ENCODE measurements around the gene REM2.
A peak's percentile ranks its signal among the peaks of the same experiment; 100 is the strongest.
"Not testable (repeated sequence)": the region's sequence is repeated elsewhere in the genome, so short reads cannot be mapped to it uniquely, and the experiment has no call there.

The REM2 gene

GRCh38 chr14:22896760-22897159 lies 13.7 kb downstream of the REM2 start:
- DNase-seq (ENCODE audit: low read depth), result no peak

GRCh38 chr14:22897357-22897756 lies 14.3 kb downstream of the REM2 start:
- DNase-seq (ENCODE audit: low read depth), result no peak

- no peak for DNase-seq (ENCODE audit: low read depth)
These were observed 15.5 kb downstream of the REM2 start for GRCh38 chr14:22898302-22899090.

GRCh38 chr14:22900081-22900799 lies 17.2 kb downstream of the REM2 start:
- no peak for DNase-seq (ENCODE audit: low read depth)

GRCh38 chr14:22901799-22902198 lies 18.8 kb downstream of the REM2 start:
- no peak for DNase-seq (ENCODE audit: low read depth)

- DNase-seq (ENCODE audit: low read depth), result no peak
These were observed 20.7 kb downstream of the REM2 start for GRCh38 chr14:22903742-22904087.

GRCh38 chr14:22905627-22906026 lies 22.6 kb downstream of the REM2 start:
- DNase-seq (ENCODE audit: low read depth), result no peak

- DNase-seq (ENCODE audit: low read depth), result no peak
These were observed 23.1 kb downstream of the REM2 start for GRCh38 chr14:22906073-22906472.

GRCh38 chr14:22907429-22907828 lies 24.4 kb downstream of the REM2 start:
- no peak for DNase-seq (ENCODE audit: low read depth)

- DNase-seq (ENCODE audit: low read depth), result no peak
These were observed 25.6 kb downstream of the REM2 start for GRCh38 chr14:22908601-22909000.

- no peak for DNase-seq (ENCODE audit: low read depth)
These were observed 27.9 kb downstream of the REM2 start for GRCh38 chr14:22910916-22911315.

- not testable (repeated sequence) for DNase-seq (ENCODE audit: low read depth)
These were observed 31.8 kb downstream of the REM2 start for GRCh38 chr14:22914836-22915235.

- no peak for DNase-seq (ENCODE audit: low read depth)
These were observed 33.0 kb downstream of the REM2 start for GRCh38 chr14:22915886-22916521.

- DNase-seq (ENCODE audit: low read depth), result peak; percentile 97
These were observed 36.0 kb downstream of the REM2 start, which contains the start of gene RBM23 for GRCh38 chr14:22918804-22919600. Gene RBM23, minus strand, starts transcription at chr14:22919149.

- DNase-seq (ENCODE audit: low read depth), result no peak
These were observed 36.5 kb downstream of the REM2 start for GRCh38 chr14:22919601-22919921.

GRCh38 chr14:22920697-22921096 lies 37.7 kb downstream of the REM2 start:
- DNase-seq (ENCODE audit: low read depth), result no peak

GRCh38 chr14:22922294-22922693 lies 39.3 kb downstream of the REM2 start:
- DNase-seq (ENCODE audit: low read depth), result no peak

- no peak for DNase-seq (ENCODE audit: low read depth)
These were observed 40.7 kb downstream of the REM2 start for GRCh38 chr14:22923746-22924145.

- no peak for DNase-seq (ENCODE audit: low read depth)
These were observed 42.5 kb downstream of the REM2 start for GRCh38 chr14:22925513-22925912.

GRCh38 chr14:22926316-22926715 lies 43.3 kb downstream of the REM2 start:
- DNase-seq (ENCODE audit: low read depth), result no peak

GRCh38 chr14:22928237-22929103 lies 45.4 kb downstream of the REM2 start:
- no peak for DNase-seq (ENCODE audit: low read depth)

Measured in activated T-cell treated with anti-CD3 and anti-CD28 coated beads for 48 hours (primary cell).